Adrenal gland (tissue), 12 donors: ENCODE data around the gene CD93. TPM values are rescaled to one million over a fixed set of nuclear protein-coding genes. Genes with fewer than 3 reads are reported as not detected.

Experiments used
- DNase-seq, 7 donors: peaks; one replicate each; pipeline ENCODE4 v3.0.0-alpha.2; 2019 to 2020
- H3K27ac ChIP-seq, 5 donors: fragments of 200-600 bp; sonication (generic) in 4 of 5; 1 replicate in 3 of 5; 2 replicates in 2 of 5; pipeline versions ENCODE4 v1.5.1 to v1.8.0; 2016 to 2020; ENCODE audit warnings: mild to moderate bottlenecking in 1 of 5
- H3K27me3 ChIP-seq: fragments of 200-600 bp; 2 replicates; pipeline ENCODE4 v1.8.0; 2021
- H3K36me3 ChIP-seq, 2 donors: fragments of 200-600 bp; replicated peaks in 1 of 2; 1 replicate in 1 of 2; 2 replicates in 1 of 2; pipeline versions ENCODE4 v1.5.1 to v1.8.0; 2018 to 2022
- H3K4me1 ChIP-seq, 2 donors: fragments of 200-600 bp; replicated peaks in 1 of 2; 1 replicate in 1 of 2; 2 replicates in 1 of 2; pipeline versions ENCODE4 v1.5.1 to v1.8.0; 2018 to 2021
- H3K4me3 ChIP-seq, 4 donors: fragments of 200-600 bp; sonication (generic) in 3 of 4; one replicate each; pipeline ENCODE4 v1.5.1; 2016 to 2018
- H3K9me3 ChIP-seq, 3 donors: fragments of 200-600 bp; sonication (generic) in 1 of 3; replicated peaks in 1 of 3; 1 replicate in 2 of 3; 2 replicates in 1 of 3; pipeline versions ENCODE4 v1.5.1 to v1.8.0; 2016 to 2021
- POLR2A ChIP-seq, 2 donors: fragments of 450-650 bp; IDR thresholded peaks; one replicate each; pipeline ENCODE4 v1.6.1; 2017; ENCODE audit warnings: antibody characterized with exemption in 2 of 2, mild to moderate bottlenecking in 2 of 2, moderate library complexity in 1 of 2
- WGBS, 4 donors: extraction: QIAGEN DNeasy Blood & Tissue Kit in 2 of 4; methylation state at CpG; one replicate each; pipeline versions ENCODE4 v1.1.5 to v1.1.7; 2013 to 2017; 5-methylcytosine and 5-hydroxymethylcytosine counted together
- intact Hi-C, 2 donors: fragments of 100-400 bp; cut with DNase I; formaldehyde crosslinking; loops; one replicate each; pipeline versions ENCODE4 v1.14.1 to v1.15.0; 2022 to 2023
- polyA plus RNA-seq, 3 donors: library from polyadenylated mRNA; stranded (reverse); fragments of 200-250 nt in 2 of 3; fragments of 350-450 nt in 1 of 3; fragmentation: Illumina TruSeq in 1 of 3; extraction: RNeasy Lipid Tissue Mini Kit (QIAGEN cat#74804) in 1 of 3; gene quantifications; one replicate each; pipeline ENCODE4 v1.2.3, GENCODE V29; 2013 to 2014
- total RNA-seq, 9 donors: library from RNA; depleted of rRNA in 4 of 9; stranded (reverse); fragments of >200 nt in 4 of 9; fragments of 120-200 nt in 1 of 9; fragmentation: NEBNext Ultra II Directional in 1 of 9; extraction: Animal tissue kit (Norgen Biotek cat#: 25700) in 1 of 9; gene quantifications; one replicate each; pipeline versions ENCODE4 v1.1.0 to v1.2.4, GENCODE V29; 2013 to 2023
- TF ChIP-seq, protein P1 (sequence below), 6 experiments: fragments of 450-650 bp in 4 of 6; fragments of 200-600 bp in 2 of 6; sonication (generic) in 1 of 6; IDR thresholded peaks; 1 replicate in 5 of 6; 2 replicates in 1 of 6; pipeline versions ENCODE4 v1.5.1 to v1.8.0; 2016 to 2021; ENCODE audit warnings: antibody characterized with exemption in 6 of 6, mild to moderate bottlenecking in 2 of 6, moderate library complexity in 1 of 6
- donor health status: healthy with polysubstance abuse.
- donor health status: Bipolar disorder and iron deficiency.
- donor health status: DM: yes; HTN: yes; CAD: no.
- donor health status: DM: no; HTN: no; CAD: no.
- donor health status: DM: no; HTN: no; CAD: no.
- donor health status: DM: yes; HTN: yes; CAD: no.

Gene CD93
- total and polyA plus RNA-seq, 12 donors = 4.3 to 83.0 (median 37.3) TPM

GRCh38 chr20:23050847-23051627 is 35.1 kb downstream of the CD93 start:
- 19 to 27% (median 21%) methylated on average over 13 to 46 of the region's 46 CpGs for WGBS, 4 donors
- H3K27me3 ChIP-seq = peaks cover 14% of the 10 kb centered on the region
- H3K27ac ChIP-seq = peak overlapping the region in 4 of 5 donors; percentile 36 to 86 (median 58)
- H3K9me3 ChIP-seq = no peaks in the 10 kb centered on the region
- intact Hi-C loops = loop anchor here (10.0 kb wide), 2 partner anchors 184 to 356 kb away; no protein-coding TSS in a partner anchor
- TF ChIP-seq POLR2A (IDR thresholded peaks at IDR 0.05) = no peak
- TF ChIP-seq, protein P1, sequence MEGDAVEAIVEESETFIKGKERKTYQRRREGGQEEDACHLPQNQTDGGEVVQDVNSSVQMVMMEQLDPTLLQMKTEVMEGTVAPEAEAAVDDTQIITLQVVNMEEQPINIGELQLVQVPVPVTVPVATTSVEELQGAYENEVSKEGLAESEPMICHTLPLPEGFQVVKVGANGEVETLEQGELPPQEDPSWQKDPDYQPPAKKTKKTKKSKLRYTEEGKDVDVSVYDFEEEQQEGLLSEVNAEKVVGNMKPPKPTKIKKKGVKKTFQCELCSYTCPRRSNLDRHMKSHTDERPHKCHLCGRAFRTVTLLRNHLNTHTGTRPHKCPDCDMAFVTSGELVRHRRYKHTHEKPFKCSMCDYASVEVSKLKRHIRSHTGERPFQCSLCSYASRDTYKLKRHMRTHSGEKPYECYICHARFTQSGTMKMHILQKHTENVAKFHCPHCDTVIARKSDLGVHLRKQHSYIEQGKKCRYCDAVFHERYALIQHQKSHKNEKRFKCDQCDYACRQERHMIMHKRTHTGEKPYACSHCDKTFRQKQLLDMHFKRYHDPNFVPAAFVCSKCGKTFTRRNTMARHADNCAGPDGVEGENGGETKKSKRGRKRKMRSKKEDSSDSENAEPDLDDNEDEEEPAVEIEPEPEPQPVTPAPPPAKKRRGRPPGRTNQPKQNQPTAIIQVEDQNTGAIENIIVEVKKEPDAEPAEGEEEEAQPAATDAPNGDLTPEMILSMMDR (IDR thresholded peaks at IDR 0.05) = peak; percentile 35 to 68 (median 59)
- H3K36me3 ChIP-seq = no peaks in the 10 kb centered on the region
- peaks cover 24 to 45% of the 10 kb centered on the region in 2 donors for H3K4me1 ChIP-seq
- DNase-seq = peak; percentile 63 to 82 (median 67)
- H3K4me3 ChIP-seq = peak overlapping the region in 2 of 4 donors; percentile 9 to 56

DNA sequence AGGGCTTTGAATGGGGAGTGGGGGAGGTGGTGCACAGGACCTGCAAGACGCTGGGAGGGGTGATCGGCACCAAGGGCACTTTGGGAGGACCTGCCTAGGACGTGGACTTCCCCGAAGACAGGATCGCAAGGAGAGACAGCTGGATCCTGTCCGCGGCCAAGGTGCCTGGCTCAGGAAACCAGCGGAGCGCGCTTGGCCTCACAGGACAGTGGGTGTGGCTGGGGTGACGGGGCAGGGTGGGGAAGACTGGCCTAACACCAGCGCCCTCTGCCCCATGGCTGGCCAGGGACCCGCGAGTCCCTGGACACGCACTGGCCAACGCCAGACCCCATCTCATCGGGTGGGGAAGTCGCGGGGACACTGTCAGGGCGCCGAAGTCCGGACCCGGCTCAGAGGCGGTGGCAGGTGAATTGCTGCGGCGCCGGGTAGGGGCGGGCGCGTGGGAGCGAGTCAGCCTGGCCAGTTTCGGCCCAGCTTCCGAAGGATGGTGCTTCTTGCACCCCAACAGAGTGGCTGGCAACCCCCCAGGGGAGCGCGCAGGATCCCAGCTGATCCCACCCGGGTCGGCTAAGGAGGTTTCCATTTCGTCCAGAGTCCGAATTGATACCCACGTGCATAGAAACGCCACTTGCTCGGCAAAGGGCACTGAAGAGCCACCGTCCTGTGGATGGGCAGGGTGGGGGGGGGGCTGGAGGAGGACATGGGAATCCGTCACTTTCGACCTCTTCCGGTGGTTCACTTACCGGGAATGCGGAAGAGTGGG is 35.9 kb downstream of the CD93 start:
- Histone ChIP-seq H3K4me3 (peak overlapping the region in 2 of 4 donors; percentile 9 to 56), H3K27ac (peak overlapping the region in 4 of 5 donors; percentile 31 to 86 (median 62)), H3K27me3 (peaks cover 14% of the 10 kb centered on the region), H3K4me1 (peaks cover 24 to 53% of the 10 kb centered on the region in 2 donors), H3K36me3 (no peaks in the 10 kb centered on the region), H3K9me3 (no peaks in the 10 kb centered on the region)
- intact Hi-C loops = loop anchor here (10.0 kb wide), 2 partner anchors 185 to 355 kb away; no protein-coding TSS in a partner anchor
- peak; percentile 35 to 55 (median 45) for DNase-seq
- WGBS, 4 donors = 1 to 5% (median 1%) methylated on average over 12 to 48 of the region's 48 CpGs
- TF ChIP-seq, protein P1 (IDR thresholded peaks at IDR 0.05) = no peak
- TF ChIP-seq POLR2A (IDR thresholded peaks at IDR 0.05) = no peak

DNA sequence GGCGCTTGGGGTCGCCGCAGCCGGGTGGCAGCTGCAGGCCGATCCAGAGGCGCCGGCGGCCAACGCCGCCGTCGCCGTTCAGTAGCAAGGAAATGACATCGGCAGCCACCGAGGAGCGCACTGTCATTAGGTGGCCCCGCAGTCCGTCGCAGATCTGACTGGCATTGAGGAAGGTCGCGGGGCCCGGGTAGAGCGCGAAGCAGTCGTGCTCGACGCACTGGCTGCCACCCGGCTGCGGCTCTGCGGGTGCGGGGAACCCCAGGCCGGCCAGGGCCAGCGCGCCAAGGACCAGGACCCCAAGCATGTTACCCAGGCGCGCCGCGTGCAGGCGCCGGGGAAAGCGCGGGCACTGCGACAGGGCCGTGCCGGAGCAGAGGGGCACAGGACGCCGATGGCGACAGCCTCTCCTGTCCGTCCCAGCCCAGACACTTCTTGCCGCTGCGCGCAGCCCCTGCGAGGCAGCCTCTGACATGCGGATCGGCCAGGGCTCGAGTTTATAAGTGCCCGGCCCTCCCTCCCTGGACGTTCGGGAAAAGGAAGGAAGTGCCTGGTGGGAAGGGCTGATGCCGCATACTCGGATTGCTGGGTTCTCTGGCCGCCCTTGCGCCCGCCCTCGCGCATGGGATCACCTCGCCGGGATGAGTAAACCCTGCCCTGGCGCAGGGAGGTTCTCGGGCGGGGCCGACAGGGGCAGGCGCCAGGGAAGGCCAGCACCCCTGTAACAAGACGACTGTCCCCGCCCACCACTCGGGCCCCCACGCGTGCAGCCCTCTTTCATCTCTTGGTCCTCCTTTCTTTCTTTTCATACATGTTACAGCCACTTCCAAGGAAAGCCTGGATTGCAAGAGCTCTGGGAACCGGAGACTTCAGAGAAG is 36.7 kb downstream of the CD93 start, which contains the start of gene THBD:
Gene THBD (minus strand): TSS at position 472 of the 875 bp plus-strand sequence. CDS start 168 bp downstream, at position 304.
- intact Hi-C loops = loop anchor here (10.0 kb wide), 2 partner anchors 185 to 355 kb away; no protein-coding TSS in a partner anchor
- WGBS, 4 donors = 0 to 1% (median 1%) methylated on average over 20 to 79 of the region's 79 CpGs
- Histone ChIP-seq H3K9me3 (no peaks in the 10 kb centered on the region), H3K27ac (peak within 1 kb of the TSS in 4 of 5 donors; percentile 38 to 86 (median 62)), H3K27me3 (peaks cover 17% of the 10 kb centered on the region), H3K4me1 (peaks cover 24 to 55% of the 10 kb centered on the region in 2 donors), H3K4me3 (peak within 1 kb of the TSS in 2 of 4 donors; percentile 28 to 56), H3K36me3 (no peaks in the 10 kb centered on the region)
- DNase-seq = peak; percentile 56 to 82 (median 73)
- TF ChIP-seq, protein P1 (IDR thresholded peaks at IDR 0.05) = no peak
- TF ChIP-seq POLR2A (IDR thresholded peaks at IDR 0.05) = peak; percentile 71 to 72
